Measurements from ENCODE around the gene DPP9.
A peak's percentile ranks its signal among the peaks of the same experiment; 100 is the strongest.

Gene DPP9

DNA sequence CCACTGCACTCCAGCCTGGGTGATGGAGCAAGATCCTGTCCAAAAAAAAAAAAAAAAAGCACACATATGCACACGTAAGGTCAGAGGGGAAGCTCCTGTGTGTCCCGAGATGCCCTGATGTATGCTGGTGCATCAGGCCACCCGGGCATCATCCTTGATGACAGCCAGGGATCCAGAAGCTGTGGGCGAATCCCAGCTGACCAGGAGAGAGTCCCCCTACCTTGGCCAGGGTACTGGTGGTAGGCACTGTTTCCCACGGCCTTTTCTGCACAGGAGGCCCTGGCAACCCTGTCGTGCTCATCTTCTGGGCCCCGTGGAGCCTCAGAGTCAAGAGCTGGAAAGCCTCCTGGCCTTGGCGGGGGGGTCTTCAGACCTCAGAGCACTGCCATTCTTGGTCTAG is 67.5 kb downstream of the DPP9 start:
- no peak for DNase-seq (ENCODE audit: low read depth in 3 of 3)

DNA sequence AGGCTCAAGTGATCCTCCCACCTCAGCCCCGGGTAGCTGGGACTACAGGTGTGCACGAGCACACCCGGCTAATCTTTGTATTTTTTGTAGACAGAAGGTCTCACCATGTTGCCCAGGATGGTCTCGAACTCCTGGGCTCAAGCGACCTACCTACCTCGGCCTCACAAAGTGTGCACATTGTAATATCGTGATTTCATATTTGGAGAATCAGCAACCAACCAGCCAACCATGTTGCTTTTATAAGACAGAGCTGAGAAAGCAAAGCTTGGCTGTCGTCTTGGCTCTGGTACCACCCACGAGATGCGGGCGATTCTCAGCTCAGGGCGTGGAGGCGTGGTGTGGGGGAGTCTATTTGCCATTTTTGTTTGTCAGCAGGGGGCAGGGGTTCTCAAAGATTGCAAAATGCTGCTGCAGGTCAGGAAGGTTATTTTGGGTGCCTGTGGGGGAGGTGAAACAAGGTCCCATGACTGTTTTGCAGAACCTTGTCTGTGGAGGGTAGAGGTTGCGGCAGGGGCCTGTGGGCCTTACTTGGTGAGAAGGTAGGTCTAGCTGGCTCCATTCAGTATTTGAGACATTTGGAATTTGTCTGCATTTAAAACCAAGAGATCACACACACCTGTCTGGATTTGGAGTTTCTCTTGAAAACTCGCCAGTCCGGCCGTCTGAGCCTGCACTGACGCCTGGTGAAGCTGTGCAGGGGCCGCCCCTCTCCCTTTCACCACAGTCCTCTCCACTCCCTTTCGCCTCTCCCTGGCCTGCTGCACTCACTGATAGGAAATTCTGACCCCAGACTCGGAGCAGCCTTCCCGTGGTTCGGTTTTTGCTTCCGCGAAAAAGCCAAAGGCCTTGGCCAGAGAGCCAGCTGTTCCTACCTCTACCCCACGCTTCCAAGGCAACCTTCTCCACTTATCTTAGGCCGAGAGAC is 68.9 kb downstream of the DPP9 start:
- DNase-seq (ENCODE audit: low read depth in 3 of 3): no peak

DNA sequence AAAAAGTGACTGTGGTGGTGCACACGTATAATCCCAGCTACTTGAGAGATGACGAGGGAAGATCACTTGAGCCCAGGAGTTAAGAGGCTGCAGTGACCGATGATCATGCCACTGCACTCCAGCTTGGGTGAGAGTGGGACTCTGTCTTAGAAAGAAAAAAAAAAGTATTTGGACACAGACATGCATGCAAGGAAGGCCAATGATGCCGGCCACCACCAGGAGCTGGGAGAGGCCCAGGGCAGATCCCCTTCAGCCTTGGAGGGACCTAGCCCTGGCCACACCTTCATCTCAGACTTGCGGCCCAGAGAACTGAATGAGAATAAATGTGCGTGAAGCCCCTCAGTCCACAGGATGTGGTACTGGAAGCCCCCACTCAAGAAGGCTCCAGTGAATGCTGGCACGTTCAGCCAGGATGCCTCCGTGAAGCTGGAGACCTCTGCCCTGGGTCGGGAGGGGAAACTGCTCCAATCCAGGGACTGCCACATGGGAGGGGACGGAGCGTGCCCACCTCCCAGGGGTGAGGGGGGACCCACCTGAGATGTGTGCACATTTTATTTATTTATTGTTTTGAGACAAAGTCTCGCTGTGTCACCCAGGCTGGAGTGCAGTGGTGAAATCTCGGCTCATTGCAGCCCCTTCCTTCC is 69.7 kb downstream of the DPP9 start:
- no peak for DNase-seq (ENCODE audit: low read depth in 3 of 3)

DNA sequence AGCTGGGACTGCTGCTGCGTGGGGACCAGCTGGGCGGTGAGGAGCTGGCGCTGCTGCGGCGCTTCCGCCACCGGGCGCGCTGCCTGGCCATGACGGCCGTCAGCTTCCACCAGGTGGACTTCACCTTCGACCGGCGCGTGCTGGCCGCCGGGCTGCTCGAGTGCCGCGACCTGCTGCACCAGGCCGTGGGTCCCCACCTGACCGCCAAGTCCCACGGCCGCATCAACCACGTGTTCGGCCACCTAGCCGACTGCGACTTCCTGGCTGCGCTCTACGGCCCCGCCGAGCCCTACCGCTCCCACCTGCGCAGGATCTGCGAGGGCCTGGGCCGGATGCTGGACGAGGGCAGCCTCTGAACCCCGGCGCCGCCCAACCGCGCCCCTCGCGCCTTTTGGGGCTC is 71.6 kb downstream of the DPP9 start:
- DNase-seq (ENCODE audit: low read depth in 3 of 3): no peak

DNA sequence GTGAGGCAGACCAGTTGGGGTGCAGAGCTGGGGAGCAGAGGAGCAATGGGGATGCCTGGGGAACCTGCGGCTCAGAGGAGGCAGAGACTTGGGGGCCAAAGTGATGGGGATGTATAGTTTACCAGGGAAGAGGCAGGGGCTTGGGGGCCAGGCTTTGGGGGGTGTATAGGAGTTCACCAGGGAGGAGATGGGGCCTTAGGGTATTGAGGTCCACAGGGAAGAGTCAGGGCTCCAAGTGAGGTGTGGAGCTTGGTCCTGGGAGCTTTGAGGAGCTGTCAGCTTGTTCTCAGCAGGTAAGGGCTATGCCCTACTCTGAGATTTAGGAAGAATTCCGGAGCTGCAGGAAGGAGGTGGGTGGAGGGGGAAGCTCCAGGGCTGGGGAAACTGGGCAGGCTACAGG is 73.5 kb downstream of the DPP9 start:
- no peak for DNase-seq (ENCODE audit: low read depth in 3 of 3)

DNA sequence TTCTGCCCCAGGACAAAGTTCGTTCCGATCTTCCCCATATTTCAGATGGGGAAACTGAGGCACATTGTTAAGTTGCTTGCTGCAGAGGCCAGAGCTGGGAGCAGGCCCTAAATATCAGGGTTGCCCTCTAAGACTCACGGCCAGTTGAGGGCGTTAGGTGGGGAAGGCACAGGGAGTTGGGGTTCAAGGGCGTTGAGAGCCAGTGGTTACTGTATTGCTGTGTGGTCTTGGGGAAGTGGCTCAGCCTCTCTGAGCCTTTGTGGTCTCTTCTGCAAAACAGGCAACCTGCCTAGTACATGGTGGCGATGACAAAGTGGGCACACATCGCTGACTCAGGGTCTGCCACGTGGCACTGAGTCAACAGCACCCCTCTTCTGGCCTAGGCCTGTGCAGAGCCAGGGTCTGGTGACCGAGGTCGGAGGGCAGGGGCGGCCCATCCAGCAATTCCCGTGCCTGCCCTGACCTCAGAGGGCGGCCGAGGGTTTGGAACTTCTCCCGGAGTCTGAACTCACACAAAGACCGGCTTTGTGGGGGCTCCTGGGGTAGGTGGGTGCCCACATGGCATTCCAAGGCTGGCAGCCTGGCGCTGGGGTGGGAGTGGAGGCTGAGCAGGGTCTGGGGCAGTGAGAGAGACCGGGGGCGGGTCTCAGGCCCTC is 74.1 kb downstream of the DPP9 start:
- no peak for DNase-seq (ENCODE audit: low read depth in 3 of 3)

DNA sequence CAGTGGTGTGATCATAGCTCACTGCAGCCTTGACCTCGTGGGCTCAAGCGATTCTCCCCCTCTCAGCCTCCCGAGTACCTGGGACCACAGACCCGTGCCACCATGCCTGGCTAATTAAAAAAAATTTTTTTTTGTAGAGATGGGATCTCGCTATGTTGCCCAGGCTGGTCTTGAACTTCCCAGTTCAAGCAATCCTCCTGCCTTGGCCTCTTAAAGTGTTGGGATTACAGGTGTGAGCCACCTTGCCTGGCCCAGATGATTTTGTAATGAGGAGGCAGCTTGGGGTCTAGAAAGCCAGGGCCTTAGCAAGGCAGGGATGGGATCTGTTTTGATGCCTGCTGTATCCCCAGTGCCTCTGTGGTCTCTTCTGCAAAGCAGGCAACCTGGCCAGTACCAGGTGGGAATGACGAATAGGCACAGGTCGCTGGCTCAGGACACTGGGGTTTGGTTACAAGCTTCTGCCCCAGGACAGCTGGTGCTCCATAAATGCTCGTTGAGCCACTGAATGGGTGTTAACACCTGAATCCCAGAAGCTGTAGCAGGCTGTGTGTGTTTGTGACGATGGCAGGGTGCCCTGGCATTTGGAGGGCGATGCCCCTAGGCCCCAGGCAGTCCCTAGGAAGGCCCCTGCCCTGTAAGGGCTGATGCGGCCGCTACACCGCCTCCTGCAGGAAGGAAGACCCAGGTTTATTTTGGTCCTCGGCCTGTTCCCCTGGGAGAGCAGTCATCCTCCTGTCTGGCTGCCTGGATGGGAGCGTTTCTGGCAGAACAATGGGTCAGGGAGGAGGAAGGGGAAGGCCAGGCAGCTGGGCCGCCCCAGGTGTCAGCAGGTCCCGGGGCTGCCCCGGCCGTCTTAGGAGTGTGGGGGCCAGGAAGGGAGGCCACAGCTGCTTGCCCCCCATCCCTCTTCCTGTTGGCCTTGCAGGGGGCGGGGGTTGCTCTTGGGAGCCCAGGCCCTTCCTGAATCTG is 75.7 kb downstream of the DPP9 start:
- no peak for DNase-seq (ENCODE audit: low read depth in 3 of 3)

DNA sequence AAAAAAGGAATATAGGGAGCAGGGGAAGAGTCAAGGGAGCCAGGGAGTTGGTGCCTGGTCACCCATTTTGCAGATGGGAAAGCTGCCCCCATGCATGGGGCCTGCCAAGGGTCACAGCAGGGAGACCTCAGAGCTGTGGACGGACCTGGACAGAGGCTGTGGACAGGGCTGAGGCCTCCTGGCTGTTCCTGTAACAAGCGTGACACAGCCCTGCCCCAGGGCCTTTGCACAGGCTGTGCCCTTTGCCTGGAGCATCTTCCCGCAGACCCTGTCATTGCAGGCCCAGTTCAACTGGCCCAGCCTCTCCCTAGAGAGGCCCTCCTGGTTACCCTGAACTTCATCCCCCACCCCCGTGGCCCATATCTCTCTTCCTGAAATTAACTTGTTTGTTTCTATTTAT is 77.9 kb downstream of the DPP9 start:
- DNase-seq (ENCODE audit: low read depth in 3 of 3): no peak

DNA sequence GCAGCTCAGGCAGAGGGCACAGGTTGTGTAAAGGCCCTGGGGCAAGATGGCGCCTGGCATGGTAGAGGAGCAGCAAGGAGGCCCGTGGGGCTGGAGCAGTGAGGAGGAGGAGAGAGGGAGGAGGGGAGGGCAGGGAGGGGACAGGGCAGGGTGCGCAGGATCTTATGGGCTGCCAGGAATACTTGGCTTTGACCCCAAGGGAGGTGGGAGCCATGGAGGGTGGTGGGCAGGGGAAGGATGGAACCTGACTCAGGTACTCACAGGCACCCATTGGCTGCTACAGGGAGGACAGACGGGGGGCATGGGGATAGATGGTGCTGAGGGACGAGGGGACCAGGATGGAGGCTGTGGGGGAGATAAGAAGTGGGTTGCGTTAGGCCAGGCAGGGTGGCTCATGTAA is 81.0 kb downstream of the DPP9 start:
- no peak for DNase-seq (ENCODE audit: low read depth in 3 of 3)

DNA sequence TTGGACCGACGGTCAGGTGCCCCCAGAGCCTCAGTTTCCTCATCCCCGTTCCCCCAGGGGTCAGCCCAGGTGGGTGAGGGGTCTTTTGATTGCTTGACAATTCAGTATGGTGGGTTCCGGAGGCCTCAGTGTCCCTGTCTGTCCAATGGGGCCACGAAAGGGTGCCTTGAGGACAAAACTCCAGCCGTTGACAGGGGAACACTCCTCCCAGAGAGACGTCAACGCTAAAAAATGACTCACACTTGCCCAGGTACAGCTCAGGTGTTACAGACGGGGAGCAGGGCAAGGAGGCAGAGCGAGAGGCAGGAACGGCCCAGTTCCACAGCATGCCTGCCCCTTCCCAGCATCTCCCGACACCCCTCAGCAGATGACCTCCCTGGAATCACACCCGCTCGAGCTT is 82.5 kb downstream of the DPP9 start:
- DNase-seq (ENCODE audit: low read depth in 3 of 3): no peak

DNA sequence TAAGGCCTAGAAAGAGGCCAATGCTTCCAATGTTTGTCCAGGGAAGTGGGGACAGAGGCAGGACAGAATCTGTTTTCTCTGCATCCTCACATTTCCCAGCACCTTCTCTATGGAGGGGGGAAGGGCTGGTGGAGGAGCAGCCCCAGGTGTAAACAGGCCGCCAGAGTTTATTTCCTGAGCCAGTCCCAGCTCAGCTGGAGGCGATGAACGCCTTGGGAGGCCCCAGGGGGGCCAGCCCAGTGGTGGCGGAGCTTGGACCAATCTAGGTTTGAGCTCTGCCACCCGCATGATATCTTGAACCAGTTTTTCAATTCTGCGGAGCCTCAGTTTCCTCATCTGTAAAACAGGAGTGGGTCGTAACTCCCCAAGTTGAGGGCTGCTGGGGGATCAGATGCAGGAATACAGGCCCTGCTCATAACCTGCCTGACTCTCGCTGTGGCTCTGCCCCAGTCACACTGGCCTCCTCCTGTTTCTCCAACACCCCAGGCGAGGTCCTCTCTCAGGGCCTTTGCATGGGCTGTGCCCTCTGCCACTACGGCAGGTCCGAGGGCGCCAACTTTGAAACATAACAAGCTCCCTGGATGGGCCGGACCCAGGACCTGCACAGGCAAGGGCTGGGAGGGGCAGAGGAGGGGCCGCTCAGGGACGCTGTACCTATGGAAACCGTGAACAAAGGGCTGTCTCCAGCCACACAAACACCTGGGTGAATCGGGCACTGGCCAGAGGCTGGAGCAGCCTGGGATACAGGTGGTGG is 83.2 kb downstream of the DPP9 start:
- DNase-seq (ENCODE audit: low read depth in 3 of 3): no peak

DNA sequence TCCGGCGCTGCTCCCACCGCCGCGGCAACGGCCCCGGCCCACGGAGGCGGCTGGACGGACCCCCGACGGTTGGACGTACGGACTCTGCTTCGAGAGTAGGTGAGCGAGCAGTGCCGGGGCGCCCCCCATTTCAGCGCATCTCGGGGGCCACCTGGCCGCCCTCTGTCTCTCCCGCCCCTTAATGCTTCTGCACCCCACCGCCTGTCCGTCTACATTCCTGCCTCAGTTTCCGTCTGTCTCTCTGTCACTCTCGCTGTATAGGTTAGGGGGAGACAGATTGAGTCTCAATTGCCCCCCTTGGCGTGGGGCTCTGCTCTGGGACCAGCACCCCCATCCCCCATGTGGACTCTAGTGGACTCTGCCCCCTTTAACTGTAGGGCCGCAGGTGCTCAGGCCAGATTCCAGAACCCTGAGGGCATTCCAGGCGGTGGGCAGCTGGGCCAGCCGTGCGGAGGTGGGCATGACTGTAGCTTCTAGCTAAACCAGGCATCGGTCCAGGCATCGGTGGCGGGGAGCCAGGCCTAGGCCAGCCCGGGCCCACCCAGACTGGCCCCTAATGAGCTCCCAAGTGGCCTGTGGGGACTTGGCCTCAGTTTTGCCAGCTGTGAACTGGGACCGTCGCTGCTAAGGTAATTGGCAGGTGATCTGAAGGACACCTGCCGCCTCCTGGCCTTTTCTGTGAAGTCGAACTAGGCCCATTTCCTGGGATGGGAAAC is 84.0 kb downstream of the DPP9 start:
- DNase-seq (ENCODE audit: low read depth in 3 of 3): no peak

DNA sequence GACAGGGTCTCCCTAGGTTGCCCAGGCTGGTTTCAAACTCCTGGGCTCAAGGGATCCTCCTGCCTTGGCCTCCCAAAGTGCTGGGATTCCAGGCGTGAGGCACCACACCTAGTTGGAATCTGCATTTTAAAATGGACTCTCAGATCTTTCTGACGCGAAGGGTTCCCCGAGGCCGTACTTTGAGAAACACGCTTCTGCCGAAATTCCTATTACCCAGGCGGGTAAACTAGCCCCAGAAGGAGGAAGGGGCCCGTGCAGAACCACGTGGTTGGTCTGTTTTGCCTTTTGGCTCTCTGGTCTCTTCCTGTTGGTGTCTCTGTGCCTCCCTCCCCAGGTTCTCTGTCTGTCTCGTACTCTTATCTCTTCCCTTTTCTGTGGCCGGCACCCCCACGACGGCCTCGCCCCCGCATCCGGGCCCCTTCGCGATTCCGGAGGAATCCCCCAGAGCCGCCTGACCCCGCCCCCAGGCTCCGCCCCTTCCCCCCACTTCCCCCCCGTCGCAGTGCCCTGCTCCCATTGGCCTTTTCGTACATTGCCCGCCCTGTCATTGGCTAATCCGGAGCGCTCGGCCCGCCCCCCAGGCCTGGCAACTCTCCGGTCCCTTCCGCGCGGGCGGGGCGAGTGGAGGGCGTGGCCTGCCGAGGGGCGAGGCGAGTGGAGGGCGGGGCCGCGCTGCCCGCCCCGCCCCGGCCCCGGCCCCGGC is 84.7 kb downstream of the DPP9 start, which contains the start of gene TNFAIP8L1:
Gene TNFAIP8L1 (plus strand): TSS at position 689 of the 703 bp plus-strand sequence. CDS start 12,354 bp downstream, outside the sequence.
- DNase-seq (ENCODE audit: low read depth in 3 of 3): peak; percentile 98 to 99 (median 98)

DNA sequence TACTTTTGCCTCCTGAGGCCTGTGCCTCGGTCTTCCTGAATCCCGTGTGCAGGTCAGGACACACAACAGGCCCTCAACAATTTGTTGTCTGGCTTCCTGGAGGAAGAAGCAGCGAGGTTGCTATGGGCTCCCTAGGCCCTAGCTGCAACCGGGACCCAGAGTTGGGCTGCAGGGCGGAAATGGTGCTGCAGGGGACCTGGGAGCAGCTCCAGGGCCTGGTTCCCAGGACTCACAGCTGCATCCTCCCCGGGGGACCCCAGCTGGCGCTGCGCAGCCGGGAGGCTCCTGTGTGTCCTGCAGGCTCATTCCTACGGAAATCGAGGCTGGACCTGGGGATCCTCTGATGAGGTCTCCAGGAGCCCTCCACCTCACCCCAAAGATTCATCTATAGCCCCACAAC is 85.3 kb downstream of the DPP9 start:
- no peak for DNase-seq (ENCODE audit: low read depth in 3 of 3)

DNA sequence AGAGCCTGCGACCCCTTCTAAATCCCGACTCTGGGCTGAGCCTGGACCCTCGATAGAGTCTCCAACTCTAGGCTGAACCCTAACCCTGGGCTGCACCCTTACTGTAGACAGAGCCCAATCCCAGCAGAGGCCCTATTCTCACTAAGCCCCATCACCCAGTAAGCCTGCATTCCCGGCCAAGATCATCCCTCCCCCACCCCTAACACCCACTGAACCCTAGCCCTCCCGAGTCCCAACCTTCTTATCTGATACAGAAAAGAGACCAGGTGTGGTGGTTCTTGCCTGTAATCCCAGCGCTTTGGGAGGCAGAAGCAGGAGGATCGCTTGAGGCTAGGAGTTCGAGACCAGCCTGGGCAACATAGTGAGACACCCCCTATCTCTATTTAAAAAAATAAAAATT is 86.9 kb downstream of the DPP9 start:
- DNase-seq (ENCODE audit: low read depth in 3 of 3): no peak

DNA sequence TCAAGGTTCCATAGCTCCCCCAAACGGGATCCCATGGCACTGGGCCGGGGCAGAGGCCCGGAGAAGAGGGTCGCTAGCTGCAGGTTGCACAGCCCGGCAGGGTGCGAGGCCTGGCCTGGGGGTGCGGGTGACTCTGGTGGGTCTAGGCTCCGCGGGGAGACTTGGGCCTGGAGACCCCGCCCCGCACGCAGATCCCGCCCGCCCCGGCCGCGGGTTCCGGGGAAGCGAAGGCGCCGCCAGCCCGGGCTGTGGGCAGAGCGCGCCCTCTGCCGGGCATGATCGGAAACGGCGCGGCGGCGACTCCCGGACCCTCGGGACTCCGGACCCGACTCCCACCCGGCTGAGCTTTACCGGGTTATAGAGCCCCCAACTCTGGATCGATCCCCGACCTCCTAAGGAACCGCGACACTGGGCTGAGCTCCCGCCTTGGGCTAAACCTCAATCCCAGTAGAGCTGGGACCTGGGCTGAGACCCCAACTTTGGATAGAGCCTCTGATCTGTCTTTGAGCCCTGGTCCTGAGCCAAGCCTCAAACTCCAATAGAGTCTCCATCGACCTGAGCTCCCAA is 87.4 kb downstream of the DPP9 start:
- peak; percentile 54 to 75 (median 54) for DNase-seq (ENCODE audit: low read depth in 3 of 3)

DNA sequence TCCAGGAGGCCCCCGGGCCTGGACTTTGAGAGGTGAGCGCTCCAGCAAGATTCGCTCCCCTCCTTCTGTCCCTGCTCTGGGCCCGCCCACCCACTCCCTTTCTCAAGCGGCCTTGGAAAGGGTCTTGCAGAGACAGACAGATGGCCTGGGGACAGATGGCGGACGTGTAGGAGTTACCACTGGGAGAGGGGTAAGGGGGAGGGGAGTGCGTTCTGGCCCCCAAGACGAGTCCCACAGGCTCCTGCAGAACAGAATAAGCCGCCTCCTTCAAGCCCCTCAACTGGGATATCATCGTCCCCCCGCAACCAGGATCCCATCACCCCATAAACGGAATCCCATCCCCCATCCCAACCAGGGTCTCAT is 87.9 kb downstream of the DPP9 start:
- no peak for DNase-seq (ENCODE audit: low read depth in 3 of 3)

DNA sequence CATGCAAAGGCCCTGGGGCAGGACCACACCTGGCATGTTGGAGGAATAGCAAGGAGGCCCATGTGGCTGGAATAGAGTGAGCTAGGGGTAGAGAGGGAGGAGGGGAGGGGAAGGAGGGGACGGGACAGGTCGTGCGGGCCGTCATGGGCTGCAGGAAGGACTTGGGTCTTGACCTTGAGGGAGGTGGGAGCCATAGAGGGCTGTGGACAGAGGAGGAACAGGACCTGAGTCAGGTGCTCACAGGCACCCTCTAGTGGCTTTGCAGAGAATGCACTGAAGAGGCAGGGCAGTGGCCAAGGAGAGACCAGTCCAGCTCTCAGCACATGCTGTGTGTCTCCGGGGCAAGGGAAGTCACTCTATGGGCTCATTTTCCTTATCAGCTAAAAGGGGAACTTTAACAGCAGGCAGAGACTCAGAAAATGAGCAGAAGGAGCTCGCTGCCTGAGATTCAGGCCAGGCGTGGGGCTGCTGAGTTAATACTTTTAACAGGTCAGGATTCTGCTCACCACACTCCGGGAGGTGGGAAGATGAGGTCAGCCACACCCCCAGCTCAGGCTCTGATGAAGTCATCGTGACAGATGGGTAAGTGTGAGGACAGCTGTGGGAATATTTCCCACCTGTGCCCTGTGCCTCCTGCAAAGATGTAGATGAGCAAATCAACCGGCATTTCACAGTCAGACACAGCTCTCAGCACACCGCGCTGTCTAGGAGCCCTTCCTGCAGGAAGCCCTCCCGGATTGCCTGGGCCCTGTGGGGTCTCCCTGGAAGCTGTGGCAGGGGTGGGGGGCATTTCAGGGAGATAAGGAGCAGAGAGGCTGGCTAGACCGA is 90.3 kb downstream of the DPP9 start:
- peak in 1 of 3 experiments; percentile 40 for DNase-seq (ENCODE audit: low read depth in 3 of 3)
